CD4-positive, alpha-beta T cell (primary cell): ENCODE results near the gene TTC21A. TPM values are rescaled to one million over a fixed set of nuclear protein-coding genes. Genes with fewer than 3 reads are reported as not detected.

Experiments used
- ATAC-seq: fragments of 200-7000 bp; cut with Tn5 transposase; one replicate; pipeline ENCODE4 v1.10.0; 2022; ENCODE audit warnings: mild to moderate bottlenecking; ENCODE audit not compliant: poor library complexity
- CTCF ChIA-PET: fragments of 350-600 bp; sonication (Branson Sonifier 250); formaldehyde crosslinking; loops from one replicate; lab custom pipeline; 2021; ENCODE audit warnings: antibody characterized with exemption, inconsistent platforms; lab: Charles Lee
- POLR2A ChIA-PET: fragments of 350-600 bp; sonication (Branson Sonifier 250); formaldehyde crosslinking; loops from one replicate; lab custom pipeline; 2021; ENCODE audit warnings: antibody characterized with exemption, inconsistent platforms; lab: Charles Lee
- DNase-seq, 14 experiments: peaks; one replicate each; pipeline ENCODE4 v3.0.0-alpha.2; 2013 to 2020; ENCODE audit warnings: mixed read lengths in 2 of 14
- H3K27ac ChIP-seq, 2 donors: one replicate each; pipeline versions ENCODE4 v1.5.1 to v1.7.0; 2013; ENCODE audit warnings: low read length in 2 of 2, low read depth in 1 of 2, mild to moderate bottlenecking in 1 of 2
- H3K27me3 ChIP-seq, 2 experiments: 1 replicate in 1 of 2; 2 replicates in 1 of 2; pipeline versions ENCODE4 v1.6.1 to v1.7.0; 2013; ENCODE audit warnings: low read length in 2 of 2, control low read depth in 1 of 2, mild to moderate bottlenecking in 1 of 2, moderate library complexity in 1 of 2; ENCODE audit not compliant: insufficient read depth in 2 of 2, control insufficient read depth in 1 of 2
- H3K36me3 ChIP-seq: one replicate; pipeline ENCODE4 v1.6.1; 2013; ENCODE audit warnings: low read length, control low read depth; ENCODE audit not compliant: insufficient read depth
- H3K4me1 ChIP-seq: one replicate; pipeline ENCODE4 v1.6.1; 2013; ENCODE audit warnings: low read length, control low read depth; ENCODE audit not compliant: insufficient read depth
- H3K4me3 ChIP-seq: one replicate; pipeline ENCODE4 v1.5.1; 2013; ENCODE audit warnings: mild to moderate bottlenecking, low read length, moderate library complexity
- H3K9me3 ChIP-seq, 2 experiments: 1 replicate in 1 of 2; 2 replicates in 1 of 2; pipeline versions ENCODE4 v1.6.1 to v1.7.0; 2013; ENCODE audit warnings: low read length in 2 of 2, mild to moderate bottlenecking in 2 of 2, control low read depth in 1 of 2, moderate library complexity in 1 of 2; ENCODE audit not compliant: control insufficient read depth in 1 of 2, insufficient read depth in 1 of 2
- H3K27ac Mint-ChIP-seq: one replicate; pipeline ENCODE4 v1.8.0; 2020; ENCODE audit warnings: mixed read lengths
- H3K27me3 Mint-ChIP-seq: one replicate; pipeline ENCODE4 v1.8.0; 2021; ENCODE audit warnings: mixed read lengths
- H3K36me3 Mint-ChIP-seq: one replicate; pipeline ENCODE4 v1.8.0; 2021; ENCODE audit warnings: low read depth, mixed read lengths
- H3K4me1 Mint-ChIP-seq: one replicate; pipeline ENCODE4 v1.8.0; 2021; ENCODE audit warnings: low read depth, mixed read lengths
- H3K4me3 Mint-ChIP-seq: one replicate; pipeline ENCODE4 v1.8.0; 2020; ENCODE audit warnings: mild to moderate bottlenecking, mixed read lengths
- H3K9me3 Mint-ChIP-seq: one replicate; pipeline ENCODE4 v1.8.0; 2020; ENCODE audit warnings: mixed read lengths
- CTCF ChIP-seq: fragments of 200-600 bp; IDR thresholded peaks from one replicate; pipeline ENCODE4 v1.8.0; 2022; ENCODE audit warnings: antibody characterized with exemption, mild to moderate bottlenecking
- intact Hi-C, 2 experiments: fragments of 100-400 bp; cut with DNase I in 1 of 2; cut with micrococcal nuclease in 1 of 2; formaldehyde crosslinking; loops; one replicate each; pipeline versions ENCODE4 v1.15.1 to v1.9.0; 2023 to 2025; cut with DNase I, micrococcal nuclease
- total RNA-seq, 174 experiments: library from RNA in 2 of 174; stranded (reverse) in 2 of 174; gene quantifications; one replicate each; pipeline ENCODE4 v1.2.3 and lab custom pipeline; 2021 to 2026

TTC21A gene
- total RNA-seq, 2 experiments from 2014 or later: 4.1 to 5.2 TPM

- TF ChIP-seq CTCF: no peak
- peaks cover 76% of the 10 kb centered on the region for H3K36me3 Mint-ChIP-seq
- peaks cover 82% of the 10 kb centered on the region for H3K4me1 Mint-ChIP-seq
- Histone ChIP-seq H3K27ac (peak overlapping the region; percentile 64 to 83), H3K36me3 (peaks cover 38% of the 10 kb centered on the region), H3K4me1 (peaks cover 76% of the 10 kb centered on the region), H3K27me3 (no peaks in the 10 kb centered on the region), H3K4me3 (peak overlapping the region; percentile 44), H3K9me3 (no peaks in the 10 kb centered on the region)
- POLR2A ChIA-PET: interaction anchor here (0.6 to 2.0 kb wide), 6 partner anchors 8 to 825 kb away, joined by 3 to 10 read pairs (median 4); partner anchors contain the start of genes GORASP1, SCN11A, TTC21A and WDR48
- H3K9me3 Mint-ChIP-seq: no peaks in the 10 kb centered on the region
- DNase-seq: peak in 8 of 14 experiments; percentile 14 to 84 (median 46)
- no peak for ATAC-seq
- peak overlapping the region; percentile 97 for H3K27ac Mint-ChIP-seq
- CTCF ChIA-PET: no interaction called here
- H3K27me3 Mint-ChIP-seq: peaks cover 4% of the 10 kb centered on the region
- intact Hi-C loops: loop anchor here in 1 of 2 experiments (10.0 kb wide), 1 partner anchor 93 kb away; the partner anchor contains the start of genes SCN11A and WDR48
- H3K4me3 Mint-ChIP-seq: peak overlapping the region; percentile 93
Measured at GRCh38 chr3:39147711-39148434, 40.4 kb downstream of the TTC21A start.

- Histone ChIP-seq H3K27me3 (no peaks in the 10 kb centered on the region), H3K36me3 (peaks cover 31% of the 10 kb centered on the region), H3K9me3 (no peaks in the 10 kb centered on the region), H3K27ac (peak overlapping the region; percentile 64 to 83), H3K4me3 (peak overlapping the region; percentile 44), H3K4me1 (peaks cover 69% of the 10 kb centered on the region)
- POLR2A ChIA-PET: no interaction called here
- TF ChIP-seq CTCF: no peak
- CTCF ChIA-PET: no interaction called here
- H3K4me3 Mint-ChIP-seq: peak overlapping the region; percentile 93
- peaks cover 69% of the 10 kb centered on the region for H3K36me3 Mint-ChIP-seq
- H3K4me1 Mint-ChIP-seq: peaks cover 80% of the 10 kb centered on the region
- no peaks in the 10 kb centered on the region for H3K9me3 Mint-ChIP-seq
- intact Hi-C loops: loop anchor here in 1 of 2 experiments (10.0 kb wide), 1 partner anchor 94 kb away; the partner anchor contains the start of genes SCN11A and WDR48
- ATAC-seq (no peak), DNase-seq (peak in 1 of 14 experiments; percentile 42)
- peak overlapping the region; percentile 97 for H3K27ac Mint-ChIP-seq
- peaks cover 4% of the 10 kb centered on the region for H3K27me3 Mint-ChIP-seq
Measured at GRCh38 chr3:39148435-39149058, 41.1 kb downstream of the TTC21A start.

- POLR2A ChIA-PET: interaction anchor here (1.4 kb wide), 1 partner anchor 8 kb away, joined by 3 read pairs; no protein-coding TSS in a partner anchor
- no peak for TF ChIP-seq CTCF
- H3K4me3 Mint-ChIP-seq: peak overlapping the region; percentile 93
- DNase-seq (peak in 2 of 14 experiments; percentile 55 to 66), ATAC-seq (no peak)
- intact Hi-C loops: loop anchor here in 1 of 2 experiments (10.0 kb wide), 1 partner anchor 94 kb away; the partner anchor contains the start of genes SCN11A and WDR48
- Histone ChIP-seq H3K27ac (peak overlapping the region; percentile 64 to 83), H3K27me3 (no peaks in the 10 kb centered on the region), H3K4me1 (peaks cover 73% of the 10 kb centered on the region), H3K9me3 (no peaks in the 10 kb centered on the region), H3K4me3 (peak overlapping the region; percentile 10), H3K36me3 (peaks cover 26% of the 10 kb centered on the region)
- peaks cover 80% of the 10 kb centered on the region for H3K4me1 Mint-ChIP-seq
- CTCF ChIA-PET: no interaction called here
- H3K9me3 Mint-ChIP-seq: no peaks in the 10 kb centered on the region
- H3K27ac Mint-ChIP-seq: peak overlapping the region; percentile 97
- H3K36me3 Mint-ChIP-seq: peaks cover 64% of the 10 kb centered on the region
- peaks cover 4% of the 10 kb centered on the region for H3K27me3 Mint-ChIP-seq
Measured at GRCh38 chr3:39149059-39149455, 41.6 kb downstream of the TTC21A start.
